ENCODE results near the gene SUMF2. TPM values are rescaled to one million over a fixed set of nuclear protein-coding genes. Genes with fewer than 3 reads are reported as not detected.

The SUMF2 gene
- total and polyA plus RNA-seq, 2 of the 13 experiments (the other 11 are each of a cell fraction or from before 2014, with no cell fraction given) = 48.9 to 54.4 TPM

DNA sequence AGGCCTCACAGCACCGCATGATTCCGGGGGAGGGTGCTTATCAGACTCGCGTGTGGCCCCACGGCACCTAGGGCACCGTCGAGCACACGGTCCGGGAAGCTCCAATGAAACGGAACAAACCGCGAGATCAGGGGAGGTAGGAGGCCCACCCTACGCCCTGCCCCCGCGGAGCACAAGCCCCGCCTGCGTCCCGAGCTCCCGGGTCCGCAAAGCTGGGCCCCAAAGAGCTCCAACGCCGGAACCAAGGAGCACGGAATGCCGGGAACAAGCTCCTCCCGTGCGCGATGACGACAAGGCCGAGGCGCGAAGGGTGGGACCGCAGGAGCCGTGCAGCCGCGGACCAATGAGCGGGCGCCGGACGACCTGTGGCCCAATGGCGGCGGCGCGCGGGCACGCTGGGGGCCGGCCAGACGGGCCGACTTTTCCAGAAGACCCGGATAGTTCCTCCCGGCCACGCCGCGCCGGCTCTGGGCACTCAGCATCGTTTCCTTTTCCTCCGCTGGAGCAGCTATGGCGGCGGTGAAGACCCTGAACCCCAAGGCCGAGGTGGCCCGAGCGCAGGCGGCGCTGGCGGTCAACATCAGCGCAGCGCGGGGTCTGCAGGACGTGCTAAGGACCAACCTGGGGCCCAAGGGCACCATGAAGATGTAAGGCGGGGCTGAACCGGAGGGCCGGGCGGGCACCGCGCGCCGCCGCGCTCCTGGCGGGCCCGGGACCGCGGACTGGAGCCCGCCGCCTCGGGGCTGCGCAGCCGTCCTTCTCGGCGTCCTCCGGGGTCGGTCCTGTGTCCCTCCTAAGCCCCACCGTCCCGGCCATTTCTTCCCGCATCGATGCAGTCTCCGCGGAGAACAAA is 12.5 kb upstream of the SUMF2 start, which contains the start of the genes CCT6A and PSPH (continued):
- peak; percentile 89 for TF ChIP-seq REPIN1 (CRISPR knock-in tag; IDR thresholded peaks at IDR 0.05; ENCODE audit: borderline replicate concordance, low read depth)
- TF ChIP-seq, protein P1, sequence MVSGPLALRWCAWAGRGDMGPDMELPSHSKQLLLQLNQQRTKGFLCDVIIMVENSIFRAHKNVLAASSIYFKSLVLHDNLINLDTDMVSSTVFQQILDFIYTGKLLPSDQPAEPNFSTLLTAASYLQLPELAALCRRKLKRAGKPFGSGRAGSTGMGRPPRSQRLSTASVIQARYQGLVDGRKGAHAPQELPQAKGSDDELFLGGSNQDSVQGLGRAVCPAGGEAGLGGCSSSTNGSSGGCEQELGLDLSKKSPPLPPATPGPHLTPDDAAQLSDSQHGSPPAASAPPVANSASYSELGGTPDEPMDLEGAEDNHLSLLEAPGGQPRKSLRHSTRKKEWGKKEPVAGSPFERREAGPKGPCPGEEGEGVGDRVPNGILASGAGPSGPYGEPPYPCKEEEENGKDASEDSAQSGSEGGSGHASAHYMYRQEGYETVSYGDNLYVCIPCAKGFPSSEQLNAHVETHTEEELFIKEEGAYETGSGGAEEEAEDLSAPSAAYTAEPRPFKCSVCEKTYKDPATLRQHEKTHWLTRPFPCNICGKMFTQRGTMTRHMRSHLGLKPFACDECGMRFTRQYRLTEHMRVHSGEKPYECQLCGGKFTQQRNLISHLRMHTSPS (CRISPR knock-in tag; IDR thresholded peaks at IDR 0.05; ENCODE audit: low read depth) = no peak; the same call in 1 of the 2 replicates
- TF ChIP-seq, protein P2, sequence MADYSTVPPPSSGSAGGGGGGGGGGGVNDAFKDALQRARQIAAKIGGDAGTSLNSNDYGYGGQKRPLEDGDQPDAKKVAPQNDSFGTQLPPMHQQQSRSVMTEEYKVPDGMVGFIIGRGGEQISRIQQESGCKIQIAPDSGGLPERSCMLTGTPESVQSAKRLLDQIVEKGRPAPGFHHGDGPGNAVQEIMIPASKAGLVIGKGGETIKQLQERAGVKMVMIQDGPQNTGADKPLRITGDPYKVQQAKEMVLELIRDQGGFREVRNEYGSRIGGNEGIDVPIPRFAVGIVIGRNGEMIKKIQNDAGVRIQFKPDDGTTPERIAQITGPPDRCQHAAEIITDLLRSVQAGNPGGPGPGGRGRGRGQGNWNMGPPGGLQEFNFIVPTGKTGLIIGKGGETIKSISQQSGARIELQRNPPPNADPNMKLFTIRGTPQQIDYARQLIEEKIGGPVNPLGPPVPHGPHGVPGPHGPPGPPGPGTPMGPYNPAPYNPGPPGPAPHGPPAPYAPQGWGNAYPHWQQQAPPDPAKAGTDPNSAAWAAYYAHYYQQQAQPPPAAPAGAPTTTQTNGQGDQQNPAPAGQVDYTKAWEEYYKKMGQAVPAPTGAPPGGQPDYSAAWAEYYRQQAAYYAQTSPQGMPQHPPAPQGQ (CRISPR knock-in tag; IDR thresholded peaks at IDR 0.05; ENCODE audit: borderline replicate concordance) = peak; percentile 38; the same call in 1 of the 2 replicates
- TF ChIP-seq, protein P3, sequence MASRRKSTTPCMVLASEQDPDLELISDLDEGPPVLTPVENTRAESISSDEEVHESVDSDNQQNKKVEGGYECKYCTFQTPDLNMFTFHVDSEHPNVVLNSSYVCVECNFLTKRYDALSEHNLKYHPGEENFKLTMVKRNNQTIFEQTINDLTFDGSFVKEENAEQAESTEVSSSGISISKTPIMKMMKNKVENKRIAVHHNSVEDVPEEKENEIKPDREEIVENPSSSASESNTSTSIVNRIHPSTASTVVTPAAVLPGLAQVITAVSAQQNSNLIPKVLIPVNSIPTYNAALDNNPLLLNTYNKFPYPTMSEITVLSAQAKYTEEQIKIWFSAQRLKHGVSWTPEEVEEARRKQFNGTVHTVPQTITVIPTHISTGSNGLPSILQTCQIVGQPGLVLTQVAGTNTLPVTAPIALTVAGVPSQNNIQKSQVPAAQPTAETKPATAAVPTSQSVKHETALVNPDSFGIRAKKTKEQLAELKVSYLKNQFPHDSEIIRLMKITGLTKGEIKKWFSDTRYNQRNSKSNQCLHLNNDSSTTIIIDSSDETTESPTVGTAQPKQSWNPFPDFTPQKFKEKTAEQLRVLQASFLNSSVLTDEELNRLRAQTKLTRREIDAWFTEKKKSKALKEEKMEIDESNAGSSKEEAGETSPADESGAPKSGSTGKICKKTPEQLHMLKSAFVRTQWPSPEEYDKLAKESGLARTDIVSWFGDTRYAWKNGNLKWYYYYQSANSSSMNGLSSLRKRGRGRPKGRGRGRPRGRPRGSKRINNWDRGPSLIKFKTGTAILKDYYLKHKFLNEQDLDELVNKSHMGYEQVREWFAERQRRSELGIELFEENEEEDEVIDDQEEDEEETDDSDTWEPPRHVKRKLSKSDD (CRISPR knock-in tag; IDR thresholded peaks at IDR 0.05; ENCODE audit: low read depth) = peak; percentile 23; the same call in 1 of the 2 replicates
- no peak for TF ChIP-seq HNF4A (CRISPR knock-in tag; IDR thresholded peaks at IDR 0.05)
- TF ChIP-seq, protein P4, sequence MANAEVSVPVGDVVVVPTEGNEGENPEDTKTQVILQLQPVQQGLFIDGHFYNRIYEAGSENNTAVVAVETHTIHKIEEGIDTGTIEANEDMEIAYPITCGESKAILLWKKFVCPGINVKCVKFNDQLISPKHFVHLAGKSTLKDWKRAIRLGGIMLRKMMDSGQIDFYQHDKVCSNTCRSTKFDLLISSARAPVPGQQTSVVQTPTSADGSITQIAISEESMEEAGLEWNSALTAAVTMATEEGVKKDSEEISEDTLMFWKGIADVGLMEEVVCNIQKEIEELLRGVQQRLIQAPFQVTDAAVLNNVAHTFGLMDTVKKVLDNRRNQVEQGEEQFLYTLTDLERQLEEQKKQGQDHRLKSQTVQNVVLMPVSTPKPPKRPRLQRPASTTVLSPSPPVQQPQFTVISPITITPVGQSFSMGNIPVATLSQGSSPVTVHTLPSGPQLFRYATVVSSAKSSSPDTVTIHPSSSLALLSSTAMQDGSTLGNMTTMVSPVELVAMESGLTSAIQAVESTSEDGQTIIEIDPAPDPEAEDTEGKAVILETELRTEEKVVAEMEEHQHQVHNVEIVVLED (CRISPR knock-in tag; IDR thresholded peaks at IDR 0.05; ENCODE audit: borderline replicate concordance) = peak; percentile 100
- TF ChIP-seq, protein P5, sequence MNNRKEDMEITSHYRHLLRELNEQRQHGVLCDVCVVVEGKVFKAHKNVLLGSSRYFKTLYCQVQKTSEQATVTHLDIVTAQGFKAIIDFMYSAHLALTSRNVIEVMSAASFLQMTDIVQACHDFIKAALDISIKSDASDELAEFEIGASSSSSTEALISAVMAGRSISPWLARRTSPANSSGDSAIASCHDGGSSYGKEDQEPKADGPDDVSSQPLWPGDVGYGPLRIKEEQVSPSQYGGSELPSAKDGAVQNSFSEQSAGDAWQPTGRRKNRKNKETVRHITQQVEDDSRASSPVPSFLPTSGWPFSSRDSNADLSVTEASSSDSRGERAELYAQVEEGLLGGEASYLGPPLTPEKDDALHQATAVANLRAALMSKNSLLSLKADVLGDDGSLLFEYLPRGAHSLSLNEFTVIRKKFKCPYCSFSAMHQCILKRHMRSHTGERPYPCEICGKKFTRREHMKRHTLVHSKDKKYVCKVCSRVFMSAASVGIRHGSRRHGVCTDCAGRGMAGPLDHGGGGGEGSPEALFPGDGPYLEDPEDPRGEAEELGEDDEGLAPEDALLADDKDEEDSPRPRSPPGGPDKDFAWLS (CRISPR knock-in tag; IDR thresholded peaks at IDR 0.05; ENCODE audit: borderline replicate concordance) = no peak
- TF ChIP-seq SRSF1 (optimal IDR thresholded peaks at IDR 0.05; ENCODE audit: low read depth, low read length) = peak; percentile 63
- TF ChIP-seq ZNF12 (CRISPR knock-in tag; IDR thresholded peaks at IDR 0.05) = no peak
- TF ChIP-seq KDM5A (IDR thresholded peaks at IDR 0.05; ENCODE audit: borderline replicate concordance, low read length) = peak; percentile 52; the same call in 1 of the 2 replicates
- peak; percentile 88; the same call in 1 of the 2 replicates for TF ChIP-seq SAFB2 (CRISPR knock-in tag; IDR thresholded peaks at IDR 0.05; ENCODE audit: borderline replicate concordance, low read depth)
- TF ChIP-seq ZNF33A (CRISPR knock-in tag; IDR thresholded peaks at IDR 0.05; ENCODE audit: borderline replicate concordance) = no peak
- TF ChIP-seq RAD21 (CRISPR knock-in tag; IDR thresholded peaks at IDR 0.05) = no peak; the same call in 1 of the 2 replicates
- TF ChIP-seq ZNF747 (CRISPR knock-in tag; IDR thresholded peaks at IDR 0.05; ENCODE audit: borderline replicate concordance) = peak; percentile 70; the same call in 1 of the 2 replicates

All from HepG2 (cell line).